Prostate gland (tissue), 2 donors: Measurements from ENCODE around the gene MT1B.

Source experiments
- CTCF ChIP-seq, 4 experiments: fragments of 200-600 bp in 2 of 4; fragments of 450-650 bp in 2 of 4; sonication (generic) in 2 of 4; IDR thresholded peaks; 1 replicate in 3 of 4; 2 replicates in 1 of 4; pipeline ENCODE4 v1.5.1; 2016 to 2019; ENCODE audit warnings: antibody characterized with exemption in 4 of 4, mild to moderate bottlenecking in 2 of 4, moderate library complexity in 2 of 4
- POLR2A ChIP-seq: fragments of 450-650 bp; IDR thresholded peaks from one replicate; pipeline ENCODE4 v1.6.1; 2016; ENCODE audit warnings: antibody characterized with exemption, mild to moderate bottlenecking
- POLR2AphosphoS5 ChIP-seq: sonication (generic); formaldehyde crosslinking; IDR thresholded peaks from one replicate; pipeline ENCODE4 v1.6.1; 2017; ENCODE audit warnings: antibody characterized with exemption

DNA sequence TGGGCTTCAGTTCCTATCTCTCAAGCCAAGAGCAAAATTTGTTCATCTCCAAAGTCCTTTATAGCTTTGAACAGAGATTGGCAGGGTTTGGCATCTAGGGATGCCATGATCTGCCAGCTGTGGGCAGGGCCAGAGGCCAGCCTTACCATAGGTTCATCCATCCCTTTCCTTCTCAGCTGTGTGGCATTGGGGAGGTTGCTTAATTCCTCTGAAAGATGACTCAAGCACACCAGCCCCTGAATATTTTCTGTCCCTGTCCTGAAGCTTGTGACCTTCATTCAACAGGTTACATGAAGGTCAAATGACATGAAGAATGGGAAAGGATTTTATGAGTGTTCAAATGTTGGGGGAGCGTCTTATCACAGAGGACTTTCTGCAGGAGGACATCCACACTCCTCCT lies 12.8 kb downstream of the MT1B start:
- TF ChIP-seq CTCF (IDR thresholded peaks at IDR 0.05), result no peak
- no peak for TF ChIP-seq POLR2A
- TF ChIP-seq POLR2AphosphoS5, result no peak
